HepG2 (cell line): ENCODE results near the gene CKS2. TPM values are rescaled to one million over a fixed set of nuclear protein-coding genes. Genes with fewer than 3 reads are reported as not detected.

Source experiments
- BCL6 ChIP-seq: IDR thresholded peaks from 2 replicates; pipeline ENCODE4 v1.6.1; 2016; ENCODE audit warnings: missing genetic modification reagents, missing compliant biosample characterization
- CBX5 ChIP-seq: sonication (generic); formaldehyde crosslinking; IDR thresholded peaks from 2 replicates; pipeline ENCODE4 v1.4.0; 2020; ENCODE audit warnings: missing genetic modification reagents, borderline replicate concordance
- CENPBD1 ChIP-seq: sonication (generic); formaldehyde crosslinking; IDR thresholded peaks from 2 replicates; pipeline ENCODE4 v1.8.0; 2022; ENCODE audit warnings: missing genetic modification reagents, low read depth, mild to moderate bottlenecking, borderline replicate concordance
- ESRRA ChIP-seq: sonication (generic); formaldehyde crosslinking; IDR thresholded peaks from 2 replicates; pipeline ENCODE4 v1.5.1; 2020; ENCODE audit warnings: mild to moderate bottlenecking, low read depth, missing genetic modification reagents
- GATAD1 ChIP-seq: IDR thresholded peaks from 2 replicates; pipeline ENCODE4 v1.6.1; 2016; ENCODE audit warnings: missing genetic modification reagents, missing compliant biosample characterization
- GPBP1L1 ChIP-seq: sonication (generic); formaldehyde crosslinking; IDR thresholded peaks from 2 replicates; pipeline ENCODE4 v1.5.0; 2020; ENCODE audit warnings: mild to moderate bottlenecking, missing genetic modification reagents
- IRF1 ChIP-seq: sonication (generic); formaldehyde crosslinking; IDR thresholded peaks from 2 replicates; pipeline ENCODE4 v1.4.0; 2020; ENCODE audit warnings: low read depth, mild to moderate bottlenecking, missing genetic modification reagents
- KMT2B ChIP-seq: IDR thresholded peaks from 2 replicates; pipeline ENCODE4 v1.6.1; 2016; ENCODE audit warnings: missing genetic modification reagents, missing compliant biosample characterization
- POGZ ChIP-seq: sonication (generic); formaldehyde crosslinking; IDR thresholded peaks from 2 replicates; pipeline ENCODE4 v1.4.0; 2020; ENCODE audit warnings: mild to moderate bottlenecking, missing genetic modification reagents
- SKI ChIP-seq: fragments of 450-650 bp; IDR thresholded peaks from one replicate; pipeline ENCODE4 v1.6.1; 2018; ENCODE audit warnings: mild to moderate bottlenecking; ENCODE audit not compliant: partially characterized antibody
- SNAPC4 ChIP-seq: sonication (generic); formaldehyde crosslinking; IDR thresholded peaks from 2 replicates; pipeline ENCODE4 v1.4.0; 2020; ENCODE audit warnings: mild to moderate bottlenecking, missing genetic modification reagents
- TEAD2 ChIP-seq: sonication (generic); formaldehyde crosslinking; IDR thresholded peaks from 2 replicates; pipeline ENCODE4 v1.9.0; 2021; ENCODE audit warnings: missing genetic modification reagents
- TFAP4 ChIP-seq: sonication (generic); IDR thresholded peaks from 2 replicates; pipeline ENCODE4 v1.6.1; 2016; ENCODE audit warnings: low read depth, borderline replicate concordance
- U2AF2 ChIP-seq: fragments of 200-400 bp; formaldehyde crosslinking; IDR thresholded peaks from 2 replicates; pipeline ENCODE4 v1.6.1; 2017; ENCODE audit warnings: low read depth, mild to moderate bottlenecking, low read length
- ZNF256 ChIP-seq: sonication (generic); formaldehyde crosslinking; conservative IDR thresholded peaks from 2 replicates; pipeline ENCODE4 v1.4.0; 2020; ENCODE audit warnings: missing genetic modification reagents
- ZNF275 ChIP-seq: sonication (generic); formaldehyde crosslinking; IDR thresholded peaks from 2 replicates; pipeline ENCODE4 v1.8.0; 2022; ENCODE audit warnings: missing genetic modification reagents, mild to moderate bottlenecking, inconsistent platforms, borderline replicate concordance
- ZNF431 ChIP-seq: sonication (generic); formaldehyde crosslinking; IDR thresholded peaks from 2 replicates; pipeline ENCODE4 v1.9.0; 2022; ENCODE audit warnings: missing genetic modification reagents, low read depth, mild to moderate bottlenecking, borderline replicate concordance
- ZNF737 ChIP-seq: sonication (generic); formaldehyde crosslinking; IDR thresholded peaks from 2 replicates; pipeline ENCODE4 v1.5.0; 2020; ENCODE audit warnings: missing genetic modification reagents, mild to moderate bottlenecking, borderline replicate concordance
- polyA plus RNA-seq, 8 experiments: library from polyadenylated mRNA; depleted of rRNA in 3 of 8; stranded (reverse) in 7 of 8; unstranded in 1 of 8; fragments of >200 nt; fragmentation: Illumina TruSeq in 4 of 8; extraction: Trizol in 4 of 8; gene quantifications; 2 replicates each; pipeline versions ENCODE4 v1.2.1 to v1.2.3, GENCODE V29; 2011 to 2016; ENCODE audit warnings: low read depth in 4 of 8, missing spikeins in 1 of 8, mixed read lengths in 1 of 8; ENCODE audit not compliant: insufficient read depth in 1 of 8
- total RNA-seq, 5 experiments: library from RNA; depleted of rRNA; stranded (reverse); fragments of >200 nt; fragmentation: Illumina TruSeq; extraction: Trizol; gene quantifications; 2 replicates each; pipeline ENCODE4 v1.2.3, GENCODE V29; 2016; ENCODE audit warnings: low read depth in 1 of 5

The CKS2 gene
- total and polyA plus RNA-seq, 2 of the 13 experiments (the other 11 are each of a cell fraction or from before 2014, with no cell fraction given) = 251 to 317 TPM

- TF ChIP-seq IRF1 (CRISPR knock-in tag) (no peak), GATAD1 (peak; percentile 91), GPBP1L1 (no peak), TEAD2 (0 out of 2 replicates have a peak, but pooled peaks have one; percentile 44), BCL6 (CRISPR knock-in tag) (peak; percentile 26; the same call in 1 of the 2 replicates), TFAP4 (0 out of 2 replicates have a peak, but pooled peaks have one; percentile 10), ZNF431 (0 out of 2 replicates have a peak, but pooled peaks have one; percentile 49), ZNF256 (CRISPR knock-in tag) (0 out of 2 replicates have a peak, but pooled peaks have one; percentile 29), CBX5 (CRISPR knock-in tag) (no peak), ZNF275 (CRISPR knock-in tag) (no peak; the same call in 1 of the 2 replicates), U2AF2 (no peak), ESRRA (CRISPR knock-in tag) (no peak), SKI (peak; percentile 11), CENPBD1 (CRISPR knock-in tag) (no peak), ZNF737 (CRISPR knock-in tag) (no peak), POGZ (peak; percentile 81; the same call in 1 of the 2 replicates), KMT2B (CRISPR knock-in tag) (peak; percentile 82), SNAPC4 (CRISPR knock-in tag) (no peak)
Measured at GRCh38 chr9:89310475-89311345, at the start of gene CKS2 (continued).
